ENCODE results near the gene QPRT.

- TF ChIP-seq CTCF (IDR thresholded peaks at IDR 0.05; ENCODE audit: insufficient read depth, low read depth, low read length) (no peak), EZH2 (IDR thresholded peaks at IDR 0.05; ENCODE audit: insufficient read depth, low read length) (no peak)
Measured at GRCh38 chr16:29720703-29721102, 41.7 kb downstream of the QPRT start.
